ENCODE measurements around the gene ADORA1. TPM values are rescaled to one million over a fixed set of nuclear protein-coding genes. Genes with fewer than 3 reads are reported as not detected.

The ADORA1 gene
- total and polyA plus RNA-seq, 8 donors, result 1.6 to 18.7 (median 9.3) TPM

GRCh38 chr1:203146042-203146369, 18.5 kb downstream of the ADORA1 start:
- DNase-seq (no peak), ATAC-seq (no peak)
- H3K4me3 ChIP-seq, result no peak overlapping the region
- intact Hi-C loops (cut with DNase I), result no loop called here
- no peaks in the 10 kb centered on the region for H3K27me3 ChIP-seq
- H3K36me3 ChIP-seq, result no peaks in the 10 kb centered on the region
- no peaks in the 10 kb centered on the region for H3K4me1 ChIP-seq
- TF ChIP-seq CTCF (IDR thresholded peaks at IDR 0.05), result no peak
- H3K9me3 ChIP-seq, result no peaks in the 10 kb centered on the region
- no peak overlapping the region for H3K27ac ChIP-seq

GRCh38 chr1:203146537-203146936, 19.0 kb downstream of the ADORA1 start:
- no peak for DNase-seq
- ATAC-seq, result no peak
- H3K27ac ChIP-seq, result no peak overlapping the region
- no peaks in the 10 kb centered on the region for H3K27me3 ChIP-seq
- H3K4me3 ChIP-seq, result no peak overlapping the region
- intact Hi-C loops (cut with DNase I), result no loop called here
- H3K36me3 ChIP-seq, result no peaks in the 10 kb centered on the region
- H3K4me1 ChIP-seq, result no peaks in the 10 kb centered on the region
- H3K9me3 ChIP-seq, result no peaks in the 10 kb centered on the region
- TF ChIP-seq CTCF (IDR thresholded peaks at IDR 0.05), result no peak

- no peaks in the 10 kb centered on the region for H3K27me3 ChIP-seq
- no peak for TF ChIP-seq CTCF (IDR thresholded peaks at IDR 0.05)
- no peaks in the 10 kb centered on the region for H3K9me3 ChIP-seq
- H3K36me3 ChIP-seq, result no peaks in the 10 kb centered on the region
- ATAC-seq, result no peak
- H3K4me1 ChIP-seq, result no peaks in the 10 kb centered on the region
- H3K27ac ChIP-seq, result no peak overlapping the region
- no peak for DNase-seq
- intact Hi-C loops (cut with DNase I), result no loop called here
- no peak overlapping the region for H3K4me3 ChIP-seq
Observed at GRCh38 chr1:203147376-203147775, 19.9 kb downstream of the ADORA1 start.

GRCh38 chr1:203148127-203148526, 20.6 kb downstream of the ADORA1 start:
- no peak overlapping the region for H3K4me3 ChIP-seq
- no peaks in the 10 kb centered on the region for H3K27me3 ChIP-seq
- ATAC-seq (no peak), DNase-seq (no peak)
- TF ChIP-seq CTCF (IDR thresholded peaks at IDR 0.05), result peak in 1 of 2 donors; percentile 23
- H3K27ac ChIP-seq, result no peak overlapping the region
- H3K36me3 ChIP-seq, result no peaks in the 10 kb centered on the region
- intact Hi-C loops (cut with DNase I), result no loop called here
- no peaks in the 10 kb centered on the region for H3K9me3 ChIP-seq
- H3K4me1 ChIP-seq, result no peaks in the 10 kb centered on the region

- TF ChIP-seq CTCF (IDR thresholded peaks at IDR 0.05), result no peak
- Histone ChIP-seq H3K36me3 (no peaks in the 10 kb centered on the region), H3K4me3 (no peak overlapping the region), H3K9me3 (no peaks in the 10 kb centered on the region), H3K27me3 (no peaks in the 10 kb centered on the region), H3K27ac (no peak overlapping the region), H3K4me1 (peaks cover 2% of the 10 kb centered on the region in 2 donors)
- ATAC-seq (no peak), DNase-seq (no peak)
- intact Hi-C loops (cut with DNase I), result no loop called here
Observed at GRCh38 chr1:203148579-203148978, 21.1 kb downstream of the ADORA1 start.

Data from left lung (tissue), 10 donors.